GM12864 (cell line): ENCODE measurements around the gene LINS1.

ENCODE experiments used
- DNase-seq: peaks from one replicate; pipeline ENCODE4 v3.0.0-alpha.2; 2011; ENCODE audit warnings: low read depth
- H3K4me3 ChIP-seq: 2 replicates; pipeline ENCODE4 v1.5.1; 2011; ENCODE audit warnings: mild to moderate bottlenecking, low read depth, low read length, control low read depth
- CTCF ChIP-seq: IDR thresholded peaks from 2 replicates; pipeline ENCODE4 v1.5.1; 2011; ENCODE audit warnings: low read depth, mild to moderate bottlenecking, moderate library complexity, low read length, control low read depth, inconsistent platforms; ENCODE audit errors: missing control alignments

LINS1 gene

GRCh38 chr15:100565591-100565990, 36.4 kb downstream of the LINS1 start:
- no peak for DNase-seq
- no peak for TF ChIP-seq CTCF
- no peak overlapping the region for H3K4me3 ChIP-seq

GRCh38 chr15:100560323-100560722, 41.7 kb downstream of the LINS1 start:
- no peak for DNase-seq
- no peak overlapping the region for H3K4me3 ChIP-seq
- TF ChIP-seq CTCF, result no peak

GRCh38 chr15:100559330-100559729, 42.7 kb downstream of the LINS1 start:
- DNase-seq, result no peak
- H3K4me3 ChIP-seq, result no peak overlapping the region
- TF ChIP-seq CTCF, result no peak

- TF ChIP-seq CTCF, result no peak
- no peak overlapping the region for H3K4me3 ChIP-seq
- DNase-seq, result no peak
Observed at GRCh38 chr15:100558771-100559254, 43.2 kb downstream of the LINS1 start.

GRCh38 chr15:100553468-100553867, 48.5 kb downstream of the LINS1 start:
- TF ChIP-seq CTCF, result no peak
- no peak overlapping the region for H3K4me3 ChIP-seq
- no peak for DNase-seq

GRCh38 chr15:100547961-100548360, 54.0 kb downstream of the LINS1 start:
- DNase-seq, result no peak

More at GRCh38 chr15:100547961-100548360, 54.0 kb downstream of the LINS1 start:
- no peak for TF ChIP-seq CTCF
- no peak overlapping the region for H3K4me3 ChIP-seq
